ENCODE measurements around the gene RAP1GAP.

Gene RAP1GAP

GRCh38 chr1:21669258-21670058 is at the start of gene RAP1GAP:
RAP1GAP (minus strand) TSS chr1:21669357; CDS start chr1:21620032, 49,325 bp downstream.
- no peaks in the 10 kb centered on the region for H3K9me3 Mint-ChIP-seq
- H3K4me1 Mint-ChIP-seq: peaks cover 9% of the 10 kb centered on the region
- H3K27ac Mint-ChIP-seq: no peak within 1 kb of the TSS
- peak within 1 kb of the TSS; percentile 50 for H3K4me3 Mint-ChIP-seq
- DNase-seq (peak; percentile 29), ATAC-seq (peak; percentile 45)
- H3K36me3 Mint-ChIP-seq (ENCODE audit: low read depth): no peaks in the 10 kb centered on the region
- peaks cover 40% of the 10 kb centered on the region for H3K27me3 Mint-ChIP-seq

DNA sequence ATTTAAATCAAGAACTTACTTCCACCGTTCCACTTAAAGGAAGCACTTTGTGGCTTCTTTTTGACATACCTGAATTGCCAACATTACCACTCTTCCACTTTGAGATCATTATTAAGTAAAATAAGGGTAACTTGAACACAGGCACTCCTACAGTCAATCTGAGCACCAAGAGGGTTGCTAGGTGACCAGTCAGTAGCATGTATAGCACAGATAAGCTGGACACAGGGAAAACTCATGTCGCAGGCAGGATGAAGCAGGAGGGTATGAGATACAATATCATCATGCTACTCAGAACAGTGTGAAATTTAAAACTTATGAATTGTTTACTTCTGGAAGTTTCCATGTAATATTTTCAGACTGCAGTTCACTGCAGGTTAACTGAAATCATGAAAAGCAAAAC is 47.0 kb upstream of the RAP1GAP start:
- Mint-ChIP-seq H3K4me3 (no peak overlapping the region), H3K9me3 (no peaks in the 10 kb centered on the region), H3K4me1 (no peaks in the 10 kb centered on the region), H3K27ac (no peak overlapping the region), H3K27me3 (no peaks in the 10 kb centered on the region), H3K36me3 (ENCODE audit: low read depth) (peaks cover 46% of the 10 kb centered on the region)
- ATAC-seq (no peak), DNase-seq (no peak)

- DNase-seq: no peak
- Mint-ChIP-seq H3K4me3 (no peak overlapping the region), H3K9me3 (no peaks in the 10 kb centered on the region), H3K4me1 (peaks cover 4% of the 10 kb centered on the region), H3K27me3 (no peaks in the 10 kb centered on the region), H3K27ac (no peak overlapping the region), H3K36me3 (ENCODE audit: low read depth) (peaks cover 31% of the 10 kb centered on the region)
- no peak for ATAC-seq
Measured at GRCh38 chr1:21707891-21708290, 38.7 kb upstream of the RAP1GAP start.

DNA sequence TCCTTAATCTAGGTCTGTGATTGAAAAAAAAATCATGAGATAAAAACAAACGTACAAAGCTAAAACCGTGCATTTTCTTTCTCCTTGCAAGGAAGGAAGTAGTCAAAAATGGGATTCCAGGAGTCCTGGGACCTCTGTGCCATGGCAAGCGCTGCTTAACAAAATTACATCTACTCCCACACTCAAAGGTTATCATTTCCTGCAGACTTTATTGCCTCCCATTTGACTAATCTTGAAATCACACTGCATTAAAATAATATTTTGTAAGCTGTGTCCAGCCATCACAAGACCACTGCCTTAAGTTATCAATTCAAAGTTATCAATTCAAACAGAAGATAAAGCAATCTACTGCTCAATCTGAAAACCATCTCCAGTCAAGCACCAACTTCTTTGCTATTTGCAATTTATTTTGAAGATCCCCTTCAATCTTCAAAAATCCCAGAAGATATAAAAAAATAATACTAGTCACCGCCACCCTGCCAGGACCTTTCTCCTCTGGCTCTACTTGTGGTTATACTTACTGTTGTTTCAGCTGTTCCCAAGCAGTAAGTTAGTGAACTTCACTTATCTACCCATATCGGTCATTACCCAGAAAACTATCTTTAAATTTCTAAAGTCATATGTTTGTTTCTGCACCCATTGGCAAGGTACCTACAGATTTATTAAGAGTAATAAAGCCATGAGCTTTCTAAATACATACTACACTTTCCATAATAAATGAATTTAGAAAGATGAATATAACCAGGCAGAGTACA is 38.1 kb upstream of the RAP1GAP start:
- Mint-ChIP-seq H3K4me3 (no peak overlapping the region), H3K27ac (no peak overlapping the region), H3K27me3 (no peaks in the 10 kb centered on the region), H3K9me3 (no peaks in the 10 kb centered on the region), H3K4me1 (peaks cover 4% of the 10 kb centered on the region), H3K36me3 (ENCODE audit: low read depth) (peaks cover 36% of the 10 kb centered on the region)
- DNase-seq (no peak), ATAC-seq (no peak)

DNA sequence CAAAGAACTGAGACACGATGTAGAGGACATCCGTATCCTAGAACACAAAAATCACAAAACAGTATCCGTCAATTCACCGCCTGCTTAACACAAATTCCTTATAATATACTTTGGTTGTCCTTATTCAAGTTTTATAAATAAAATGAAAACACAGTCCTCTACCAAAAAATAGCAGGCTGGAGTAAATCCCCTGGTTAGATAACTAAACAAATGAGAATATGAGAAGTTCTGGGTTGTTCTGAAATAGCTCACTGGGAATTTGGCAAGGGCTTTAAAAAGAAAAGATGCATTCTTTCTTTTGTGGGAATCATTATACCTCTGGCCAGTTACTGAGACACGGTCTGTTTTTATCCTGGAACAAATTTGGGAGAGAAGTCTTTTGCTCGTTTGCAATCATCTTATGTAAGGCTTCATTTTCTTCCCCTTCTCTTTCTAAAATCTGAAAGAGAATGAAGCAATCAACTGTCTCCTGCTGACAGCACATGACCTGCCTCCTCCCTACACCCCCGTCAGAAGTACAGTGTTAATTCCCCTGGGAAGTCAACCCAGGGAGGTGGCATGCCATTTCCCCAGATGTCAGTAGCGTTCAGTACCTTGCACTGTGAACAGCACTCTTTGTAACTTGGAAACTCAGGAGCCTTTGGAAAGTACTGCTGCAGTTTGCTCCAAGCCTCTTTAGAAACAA is 37.1 kb upstream of the RAP1GAP start:
- no peak for ATAC-seq
- peaks cover 4% of the 10 kb centered on the region for H3K4me1 Mint-ChIP-seq

DNA sequence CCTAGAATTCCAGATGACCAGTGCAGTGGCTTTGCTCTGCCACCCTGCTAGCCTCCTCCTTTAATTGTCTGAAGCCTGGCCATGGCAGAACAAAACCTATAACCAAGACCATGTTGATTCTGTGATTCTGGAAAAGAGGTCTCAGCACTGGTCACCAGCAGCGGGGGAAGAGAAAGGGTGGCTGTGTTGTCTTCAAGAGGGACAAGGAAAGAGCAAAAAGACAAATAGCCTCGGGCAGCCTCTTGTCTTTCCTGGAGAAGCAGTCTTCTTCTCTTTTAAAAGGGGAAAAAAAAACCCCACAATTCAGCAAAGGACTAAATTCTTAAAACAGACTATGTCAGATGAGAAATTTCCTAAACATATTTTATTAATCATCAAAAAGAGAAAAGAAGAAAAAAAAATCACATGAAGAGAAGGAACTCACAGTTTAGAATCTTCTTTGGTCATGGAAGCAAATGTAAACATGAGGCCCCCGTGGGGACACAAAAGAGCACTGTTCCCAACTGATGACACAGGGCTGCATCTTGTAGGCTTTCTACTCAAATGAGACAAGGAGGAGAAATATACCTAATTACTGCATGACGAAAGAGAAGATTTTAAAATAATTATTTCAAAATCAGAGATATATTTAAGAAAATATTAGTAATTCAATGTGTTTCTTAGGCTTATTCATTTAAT is 36.3 kb upstream of the RAP1GAP start:
- Mint-ChIP-seq H3K4me1 (peaks cover 4% of the 10 kb centered on the region), H3K9me3 (no peaks in the 10 kb centered on the region), H3K4me3 (no peak overlapping the region), H3K27ac (no peak overlapping the region), H3K27me3 (no peaks in the 10 kb centered on the region), H3K36me3 (ENCODE audit: low read depth) (peaks cover 47% of the 10 kb centered on the region)
- ATAC-seq: no peak
- DNase-seq: no peak

More for the DNA sequence above, 37.1 kb upstream of the RAP1GAP start:
- Mint-ChIP-seq H3K36me3 (ENCODE audit: low read depth) (peaks cover 43% of the 10 kb centered on the region), H3K27me3 (no peaks in the 10 kb centered on the region), H3K9me3 (no peaks in the 10 kb centered on the region), H3K27ac (no peak overlapping the region), H3K4me3 (no peak overlapping the region)
- no peak for DNase-seq

DNA sequence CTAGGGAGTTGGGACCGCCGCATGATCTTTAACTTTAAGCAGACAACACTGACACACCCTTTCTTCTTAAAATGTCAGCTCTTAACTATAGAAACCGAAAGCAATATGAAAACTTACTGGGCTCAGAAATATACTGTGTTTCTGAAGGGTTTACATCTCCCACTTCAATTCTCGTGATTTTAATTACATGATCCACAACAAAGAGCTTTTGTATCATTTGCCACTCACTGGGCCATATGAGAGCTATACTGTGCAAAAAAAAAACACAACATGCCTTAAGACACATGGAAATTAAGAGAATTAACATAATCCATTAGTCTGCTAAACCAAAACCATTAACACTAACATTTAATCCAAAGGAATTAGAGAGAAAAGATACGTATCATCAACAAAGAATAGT is 35.0 kb upstream of the RAP1GAP start:
- Mint-ChIP-seq H3K36me3 (ENCODE audit: low read depth) (peaks cover 49% of the 10 kb centered on the region), H3K27ac (no peak overlapping the region), H3K4me3 (no peak overlapping the region), H3K9me3 (no peaks in the 10 kb centered on the region), H3K27me3 (no peaks in the 10 kb centered on the region), H3K4me1 (peaks cover 4% of the 10 kb centered on the region)
- ATAC-seq (no peak), DNase-seq (no peak)

GRCh38 chr1:21703318-21703963 is 34.3 kb upstream of the RAP1GAP start:
- H3K9me3 Mint-ChIP-seq: no peaks in the 10 kb centered on the region
- peaks cover 4% of the 10 kb centered on the region for H3K4me1 Mint-ChIP-seq
- DNase-seq: no peak

GRCh38 chr1:21702780-21703179 is 33.6 kb upstream of the RAP1GAP start:
- DNase-seq (no peak), ATAC-seq (no peak)
- no peaks in the 10 kb centered on the region for H3K9me3 Mint-ChIP-seq
- H3K27ac Mint-ChIP-seq: no peak overlapping the region
- H3K4me1 Mint-ChIP-seq: peaks cover 4% of the 10 kb centered on the region
- H3K4me3 Mint-ChIP-seq: no peak overlapping the region
- no peaks in the 10 kb centered on the region for H3K27me3 Mint-ChIP-seq
- H3K36me3 Mint-ChIP-seq (ENCODE audit: low read depth): peaks cover 57% of the 10 kb centered on the region

More at GRCh38 chr1:21703318-21703963, 34.3 kb upstream of the RAP1GAP start:
- no peak overlapping the region for H3K4me3 Mint-ChIP-seq
- H3K36me3 Mint-ChIP-seq (ENCODE audit: low read depth): peaks cover 51% of the 10 kb centered on the region
- H3K27me3 Mint-ChIP-seq: no peaks in the 10 kb centered on the region
- no peak overlapping the region for H3K27ac Mint-ChIP-seq
- ATAC-seq: no peak

GRCh38 chr1:21701401-21701800 is 32.2 kb upstream of the RAP1GAP start:
- ATAC-seq (no peak), DNase-seq (no peak)
- Mint-ChIP-seq H3K27ac (no peak overlapping the region), H3K36me3 (ENCODE audit: low read depth) (peaks cover 56% of the 10 kb centered on the region), H3K9me3 (no peaks in the 10 kb centered on the region), H3K4me3 (no peak overlapping the region), H3K4me1 (peaks cover 4% of the 10 kb centered on the region), H3K27me3 (no peaks in the 10 kb centered on the region)

GRCh38 chr1:21700094-21700493 is 30.9 kb upstream of the RAP1GAP start:
- Mint-ChIP-seq H3K27ac (no peak overlapping the region), H3K9me3 (no peaks in the 10 kb centered on the region), H3K36me3 (ENCODE audit: low read depth) (peaks cover 47% of the 10 kb centered on the region), H3K27me3 (no peaks in the 10 kb centered on the region), H3K4me1 (peaks cover 4% of the 10 kb centered on the region), H3K4me3 (no peak overlapping the region)
- DNase-seq (no peak), ATAC-seq (no peak)

DNA sequence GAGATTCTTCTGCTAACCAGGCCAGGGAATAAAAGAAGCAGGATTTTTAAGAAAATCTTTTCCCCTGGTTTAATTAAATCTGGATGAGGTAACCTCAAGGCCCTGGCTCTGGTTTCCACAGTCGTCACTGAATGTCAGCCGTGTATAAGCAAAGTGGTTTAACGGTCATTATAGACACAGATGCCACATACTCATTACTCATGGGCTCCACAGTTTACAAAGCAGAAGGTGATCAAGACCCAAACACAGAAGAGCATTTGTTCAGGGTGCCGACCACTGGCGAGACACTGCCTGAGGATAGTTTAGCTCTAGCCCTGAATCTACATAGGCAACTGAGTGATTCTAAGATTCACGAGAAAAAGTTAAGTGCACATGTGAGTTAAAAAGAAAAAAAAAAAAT is 27.8 kb upstream of the RAP1GAP start:
- Mint-ChIP-seq H3K4me3 (no peak overlapping the region), H3K4me1 (no peaks in the 10 kb centered on the region), H3K36me3 (ENCODE audit: low read depth) (peaks cover 51% of the 10 kb centered on the region), H3K27me3 (no peaks in the 10 kb centered on the region), H3K27ac (no peak overlapping the region), H3K9me3 (no peaks in the 10 kb centered on the region)
- DNase-seq (no peak), ATAC-seq (no peak)

- ATAC-seq: no peak
- H3K9me3 Mint-ChIP-seq: no peaks in the 10 kb centered on the region
- peaks cover 42% of the 10 kb centered on the region for H3K36me3 Mint-ChIP-seq (ENCODE audit: low read depth)
- H3K27ac Mint-ChIP-seq: no peak overlapping the region
- H3K4me1 Mint-ChIP-seq: no peaks in the 10 kb centered on the region
- no peak overlapping the region for H3K4me3 Mint-ChIP-seq
- DNase-seq: no peak
- H3K27me3 Mint-ChIP-seq: no peaks in the 10 kb centered on the region
Measured at GRCh38 chr1:21693732-21694131, 24.6 kb upstream of the RAP1GAP start.

DNA sequence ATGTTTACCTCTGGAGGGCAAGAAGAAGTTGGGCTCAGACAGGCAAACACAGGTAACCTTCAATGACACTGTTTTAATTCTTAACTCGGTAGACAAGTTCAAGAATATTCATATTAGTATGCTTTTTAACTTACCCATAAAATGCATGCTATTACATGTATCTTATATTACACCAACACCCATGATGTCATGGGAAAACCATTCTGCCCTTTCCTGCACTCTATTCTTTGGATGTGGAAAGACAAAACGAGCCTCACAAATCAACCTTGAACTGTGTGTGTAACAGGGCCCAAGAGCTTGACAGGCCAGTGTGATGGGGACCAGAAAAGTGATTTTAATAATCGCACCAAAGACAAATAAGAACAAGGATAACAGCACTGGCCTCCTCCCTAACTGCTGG is 22.6 kb upstream of the RAP1GAP start:
- DNase-seq (no peak), ATAC-seq (no peak)
- Mint-ChIP-seq H3K4me1 (no peaks in the 10 kb centered on the region), H3K9me3 (no peaks in the 10 kb centered on the region), H3K4me3 (no peak overlapping the region), H3K27ac (no peak overlapping the region), H3K36me3 (ENCODE audit: low read depth) (peaks cover 45% of the 10 kb centered on the region), H3K27me3 (no peaks in the 10 kb centered on the region)
